WTC11 (cell line): Measurements from ENCODE around the gene STARD9.

Source experiments
- FOXJ3 ChIP-seq: sonication (generic); formaldehyde crosslinking; IDR thresholded peaks from 2 replicates; pipeline ENCODE4 v1.9.0; 2021; ENCODE audit warnings: missing genetic modification reagents, mild to moderate bottlenecking, borderline replicate concordance
- NR2C2 ChIP-seq: sonication (generic); formaldehyde crosslinking; IDR thresholded peaks from 2 replicates; pipeline ENCODE4 v1.8.0; 2022; ENCODE audit warnings: mild to moderate bottlenecking, missing genetic modification reagents
- TEAD1 ChIP-seq: sonication (generic); formaldehyde crosslinking; IDR thresholded peaks from 2 replicates; pipeline ENCODE4 v1.8.0; 2022; ENCODE audit warnings: mild to moderate bottlenecking, missing genetic modification reagents
- ZNF423 ChIP-seq: fragments of 250-450 bp; sonication (Bioruptor Pico); IDR thresholded peaks from 2 replicates; pipeline ENCODE4 v2.1.2; 2022; ENCODE audit warnings: mild to moderate bottlenecking, moderate library complexity
- TF ChIP-seq, protein P1 (sequence below): fragments of 200-600 bp; IDR thresholded peaks from 2 replicates; pipeline ENCODE4 v1.8.0; 2022; ENCODE audit warnings: antibody characterized with exemption
- TF ChIP-seq, protein P2 (sequence below): sonication (generic); formaldehyde crosslinking; IDR thresholded peaks from 2 replicates; pipeline ENCODE4 v1.8.0; 2022; ENCODE audit warnings: mild to moderate bottlenecking, missing genetic modification reagents

DNA sequence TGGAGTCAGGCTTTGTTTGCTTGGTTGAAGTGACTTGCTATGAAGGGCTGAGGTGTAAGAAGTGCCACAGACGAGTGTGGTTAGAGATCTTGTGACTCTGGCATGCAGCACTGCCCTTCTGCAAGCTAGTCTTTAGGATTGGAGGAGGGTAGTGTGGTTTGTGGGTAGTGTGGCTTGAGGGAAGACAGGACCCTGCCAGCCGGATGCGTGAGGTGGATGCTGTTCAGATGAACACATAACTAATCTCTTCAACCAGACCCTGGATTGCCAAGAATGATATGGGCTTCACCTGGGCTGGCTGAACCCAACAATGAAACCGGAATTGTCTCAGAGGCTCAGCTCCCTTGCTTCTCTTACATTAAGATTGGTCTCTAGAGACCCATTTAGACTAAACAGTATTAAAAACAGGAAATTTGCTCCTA is 32.7 kb downstream of the STARD9 start:
- no peak for TF ChIP-seq TEAD1 (CRISPR knock-in tag)
- TF ChIP-seq ZNF423 (CRISPR knock-in tag), result no peak
- TF ChIP-seq, protein P1, sequence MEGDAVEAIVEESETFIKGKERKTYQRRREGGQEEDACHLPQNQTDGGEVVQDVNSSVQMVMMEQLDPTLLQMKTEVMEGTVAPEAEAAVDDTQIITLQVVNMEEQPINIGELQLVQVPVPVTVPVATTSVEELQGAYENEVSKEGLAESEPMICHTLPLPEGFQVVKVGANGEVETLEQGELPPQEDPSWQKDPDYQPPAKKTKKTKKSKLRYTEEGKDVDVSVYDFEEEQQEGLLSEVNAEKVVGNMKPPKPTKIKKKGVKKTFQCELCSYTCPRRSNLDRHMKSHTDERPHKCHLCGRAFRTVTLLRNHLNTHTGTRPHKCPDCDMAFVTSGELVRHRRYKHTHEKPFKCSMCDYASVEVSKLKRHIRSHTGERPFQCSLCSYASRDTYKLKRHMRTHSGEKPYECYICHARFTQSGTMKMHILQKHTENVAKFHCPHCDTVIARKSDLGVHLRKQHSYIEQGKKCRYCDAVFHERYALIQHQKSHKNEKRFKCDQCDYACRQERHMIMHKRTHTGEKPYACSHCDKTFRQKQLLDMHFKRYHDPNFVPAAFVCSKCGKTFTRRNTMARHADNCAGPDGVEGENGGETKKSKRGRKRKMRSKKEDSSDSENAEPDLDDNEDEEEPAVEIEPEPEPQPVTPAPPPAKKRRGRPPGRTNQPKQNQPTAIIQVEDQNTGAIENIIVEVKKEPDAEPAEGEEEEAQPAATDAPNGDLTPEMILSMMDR, result no peak
- TF ChIP-seq FOXJ3, result no peak
- no peak for TF ChIP-seq NR2C2 (CRISPR knock-in tag)
- TF ChIP-seq, protein P2, sequence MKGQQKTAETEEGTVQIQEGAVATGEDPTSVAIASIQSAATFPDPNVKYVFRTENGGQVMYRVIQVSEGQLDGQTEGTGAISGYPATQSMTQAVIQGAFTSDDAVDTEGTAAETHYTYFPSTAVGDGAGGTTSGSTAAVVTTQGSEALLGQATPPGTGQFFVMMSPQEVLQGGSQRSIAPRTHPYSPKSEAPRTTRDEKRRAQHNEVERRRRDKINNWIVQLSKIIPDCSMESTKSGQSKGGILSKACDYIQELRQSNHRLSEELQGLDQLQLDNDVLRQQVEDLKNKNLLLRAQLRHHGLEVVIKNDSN (CRISPR knock-in tag), result no peak
